ENCODE data around the gene CD300LB.

Gene CD300LB

GRCh38 chr17:74477411-74477810 lies 53.9 kb downstream of the CD300LB start:
- H3K4me2 ChIP-seq (ENCODE audit: insufficient read depth, low read length), result 0 out of 2 replicates have a peak overlapping the region, but pooled peaks have one; percentile 11
- H3K4me1 ChIP-seq (ENCODE audit: insufficient read depth, low read length), result peaks cover 63% of the 10 kb centered on the region
- no peaks in the 10 kb centered on the region for H3K79me2 ChIP-seq (ENCODE audit: insufficient read depth, low read length)
- H4K20me1 ChIP-seq (ENCODE audit: insufficient read depth, low read length), result peaks cover 12% of the 10 kb centered on the region; the same call in 1 of the 2 replicates
- peaks cover 17% of the 10 kb centered on the region for H3K36me3 ChIP-seq (ENCODE audit: insufficient read depth, low read length)
- ATAC-seq (ENCODE audit: insufficient read depth, low read depth) (no peak), DNase-seq (no peak)
- H3K9ac ChIP-seq (ENCODE audit: low read depth, low read length), result no peak overlapping the region
- H2AFZ ChIP-seq (ENCODE audit: low read depth, low read length), result no peak overlapping the region
- H3K27ac ChIP-seq (ENCODE audit: low read length), result peak overlapping the region; percentile 34
- TF ChIP-seq CTCF (IDR thresholded peaks at IDR 0.05; ENCODE audit: borderline replicate concordance, extremely low read depth, low read length, poor library complexity, severe bottlenecking) (no peak), EZH2 (IDR thresholded peaks at IDR 0.05; ENCODE audit: borderline replicate concordance, low read depth, low read length, severe bottlenecking) (no peak)
- no peak overlapping the region for H3K4me3 ChIP-seq (ENCODE audit: low read depth in 1 of 2, low read length in 2 of 2)
- peaks cover 2% of the 10 kb centered on the region for H3K27me3 ChIP-seq (ENCODE audit: insufficient read depth, low read length, poor library complexity)
- H3K9me3 ChIP-seq (ENCODE audit: insufficient read depth, low read length, severe bottlenecking), result peaks cover 15% of the 10 kb centered on the region

- DNase-seq (no peak), ATAC-seq (ENCODE audit: insufficient read depth, low read depth) (no peak)
- H3K79me2 ChIP-seq (ENCODE audit: insufficient read depth, low read length), result no peaks in the 10 kb centered on the region
- peaks cover 3% of the 10 kb centered on the region; the same call in 1 of the 2 replicates for H4K20me1 ChIP-seq (ENCODE audit: insufficient read depth, low read length)
- H3K27me3 ChIP-seq (ENCODE audit: insufficient read depth, low read length, poor library complexity), result peaks cover 4% of the 10 kb centered on the region
- no peak overlapping the region for H3K9ac ChIP-seq (ENCODE audit: low read depth, low read length)
- H3K27ac ChIP-seq (ENCODE audit: low read length), result no peak overlapping the region
- no peak overlapping the region for H3K4me3 ChIP-seq (ENCODE audit: low read depth in 1 of 2, low read length in 2 of 2)
- no peak overlapping the region for H3K4me2 ChIP-seq (ENCODE audit: insufficient read depth, low read length)
- H3K4me1 ChIP-seq (ENCODE audit: insufficient read depth, low read length), result peaks cover 54% of the 10 kb centered on the region
- no peak overlapping the region for H2AFZ ChIP-seq (ENCODE audit: low read depth, low read length)
- no peak for TF ChIP-seq EZH2 (IDR thresholded peaks at IDR 0.05; ENCODE audit: borderline replicate concordance, low read depth, low read length, severe bottlenecking)
- TF ChIP-seq CTCF (IDR thresholded peaks at IDR 0.05; ENCODE audit: borderline replicate concordance, extremely low read depth, low read length, poor library complexity, severe bottlenecking), result no peak
- H3K36me3 ChIP-seq (ENCODE audit: insufficient read depth, low read length), result peaks cover 17% of the 10 kb centered on the region
- H3K9me3 ChIP-seq (ENCODE audit: insufficient read depth, low read length, severe bottlenecking), result peaks cover 15% of the 10 kb centered on the region
Observed at GRCh38 chr17:74475189-74475588, 56.1 kb downstream of the CD300LB start.

GRCh38 chr17:74474043-74474792 lies 57.1 kb downstream of the CD300LB start:
- Histone ChIP-seq H3K27ac (ENCODE audit: low read length) (peak overlapping the region; percentile 13; the same call in 1 of the 2 replicates), H3K36me3 (ENCODE audit: insufficient read depth, low read length) (peaks cover 17% of the 10 kb centered on the region), H3K9ac (ENCODE audit: low read depth, low read length) (no peak overlapping the region), H3K4me2 (ENCODE audit: insufficient read depth, low read length) (no peak overlapping the region), H3K4me1 (ENCODE audit: insufficient read depth, low read length) (peaks cover 45% of the 10 kb centered on the region), H3K79me2 (ENCODE audit: insufficient read depth, low read length) (peaks cover 3% of the 10 kb centered on the region; the same call in 1 of the 2 replicates), H2AFZ (ENCODE audit: low read depth, low read length) (no peak overlapping the region), H3K4me3 (ENCODE audit: low read depth in 1 of 2, low read length in 2 of 2) (no peak overlapping the region), H4K20me1 (ENCODE audit: insufficient read depth, low read length) (peaks cover 2% of the 10 kb centered on the region; the same call in 1 of the 2 replicates), H3K27me3 (ENCODE audit: insufficient read depth, low read length, poor library complexity) (peaks cover 9% of the 10 kb centered on the region), H3K9me3 (ENCODE audit: insufficient read depth, low read length, severe bottlenecking) (peaks cover 15% of the 10 kb centered on the region)
- DNase-seq (peak; percentile 49), ATAC-seq (ENCODE audit: insufficient read depth, low read depth) (peak; percentile 13; the same call in 1 of the 3 replicates)
- no peak for TF ChIP-seq CTCF (IDR thresholded peaks at IDR 0.05; ENCODE audit: borderline replicate concordance, extremely low read depth, low read length, poor library complexity, severe bottlenecking)
- TF ChIP-seq EZH2 (IDR thresholded peaks at IDR 0.05; ENCODE audit: borderline replicate concordance, low read depth, low read length, severe bottlenecking), result no peak

Measured in DND-41 (cell line).